Neural cell (in vitro differentiated cells): Measurements from ENCODE around the gene REG1A. TPM values are rescaled to one million over a fixed set of nuclear protein-coding genes. Genes with fewer than 3 reads are reported as not detected.

Experiments used
- H2AFZ ChIP-seq: fragments of 200-600, 300-800 bp; sonication (generic), shearing (Covaris generic); 2 replicates; pipeline ENCODE4 v1.6.0; 2014; ENCODE audit warnings: low read depth, mild to moderate bottlenecking, antibody characterized with exemption, low read length, moderate library complexity
- H3F3A ChIP-seq: fragments of 200-600 bp; shearing (Covaris generic); 2 replicates; pipeline ENCODE4 v1.6.1; 2016; ENCODE audit warnings: mild to moderate bottlenecking, moderate library complexity, mixed read lengths, antibody characterized with exemption, low read length; ENCODE audit not compliant: insufficient read depth, poor library complexity, severe bottlenecking
- H3K27ac ChIP-seq: fragments of 200-600, 300-800 bp; sonication (generic), shearing (Covaris generic); 2 replicates; pipeline ENCODE4 v1.5.1; 2014; ENCODE audit warnings: mild to moderate bottlenecking, low read length, moderate library complexity
- H3K27me3 ChIP-seq: fragments of 300-800, 200-600 bp; sonication (generic), shearing (Covaris generic); 2 replicates; pipeline ENCODE4 v1.6.0; 2014; ENCODE audit warnings: mild to moderate bottlenecking, low read depth, low read length, moderate library complexity; ENCODE audit not compliant: insufficient read depth
- H3K36me3 ChIP-seq: fragments of 300-800, 200-600 bp; sonication (generic), shearing (Covaris generic); 2 replicates; pipeline ENCODE4 v1.5.1; 2014; ENCODE audit warnings: mild to moderate bottlenecking, antibody characterized with exemption, low read length, moderate library complexity; ENCODE audit not compliant: insufficient read depth
- H3K4me2 ChIP-seq: fragments of 300-800, 200-600 bp; sonication (generic), shearing (Covaris generic); 2 replicates; pipeline ENCODE4 v1.6.0; 2014; ENCODE audit warnings: mild to moderate bottlenecking, low read length
- H3K4me3 ChIP-seq: fragments of 300-800, 200-600 bp; sonication (generic), shearing (Covaris generic); 2 replicates; pipeline ENCODE4 v1.5.1; 2014; ENCODE audit warnings: mild to moderate bottlenecking, low read length, moderate library complexity
- H3K79me2 ChIP-seq: fragments of 200-600 bp; shearing (Covaris generic); replicated peaks from 2 replicates; pipeline ENCODE4 v1.6.0; 2014; ENCODE audit warnings: mild to moderate bottlenecking, low read length, moderate library complexity; ENCODE audit not compliant: insufficient read depth
- H3K9ac ChIP-seq: fragments of 300-800, 200-600 bp; sonication (generic), shearing (Covaris generic); 2 replicates; pipeline ENCODE4 v1.6.1; 2016; ENCODE audit warnings: mild to moderate bottlenecking, low read length, mixed read lengths
- H3K9me2 ChIP-seq: fragments of 200-600 bp; shearing (Covaris generic); 2 replicates; pipeline ENCODE4 v1.6.1; 2016; ENCODE audit warnings: mild to moderate bottlenecking, low read length, mixed read lengths; ENCODE audit not compliant: insufficient read depth
- H3K9me3 ChIP-seq: fragments of 200-600, 300-800 bp; sonication (generic), shearing (Covaris generic); 2 replicates; pipeline ENCODE4 v1.6.1; 2016; ENCODE audit warnings: mild to moderate bottlenecking, mixed run types, low read length, moderate library complexity, mixed read lengths
- H4K20me1 ChIP-seq: fragments of 200-600 bp; shearing (Covaris generic); 2 replicates; pipeline ENCODE4 v1.6.1; 2016; ENCODE audit warnings: mild to moderate bottlenecking, mixed run types; ENCODE audit not compliant: insufficient read depth
- EP300 ChIP-seq: fragments of 450-650 bp; conservative IDR thresholded peaks from 2 replicates; pipeline ENCODE4 v1.6.1; 2014; ENCODE audit warnings: antibody characterized with exemption, mild to moderate bottlenecking, moderate library complexity; ENCODE audit not compliant: poor library complexity, severe bottlenecking
- EZH2 ChIP-seq: fragments of 200-600, 300-800 bp; shearing (Covaris generic), sonication (generic); IDR thresholded peaks from 2 replicates; pipeline ENCODE4 v1.6.1; 2014; ENCODE audit warnings: antibody characterized with exemption, low read length, borderline replicate concordance, mild to moderate bottlenecking; ENCODE audit not compliant: insufficient read depth, poor library complexity, severe bottlenecking
- MXI1 ChIP-seq: fragments of 450-650 bp; conservative IDR thresholded peaks from 2 replicates; pipeline ENCODE4 v1.6.1; 2014; ENCODE audit warnings: antibody characterized with exemption, mild to moderate bottlenecking; ENCODE audit not compliant: poor library complexity, severe bottlenecking
- POLR2AphosphoS5 ChIP-seq: IDR thresholded peaks from 2 replicates; pipeline ENCODE4 v1.6.1; 2012
- RAD21 ChIP-seq: fragments of 450-650 bp; conservative IDR thresholded peaks from 2 replicates; pipeline ENCODE4 v1.6.1; 2014; ENCODE audit warnings: antibody characterized with exemption, mild to moderate bottlenecking, moderate library complexity
- SMC3 ChIP-seq: fragments of 450-650 bp; conservative IDR thresholded peaks from 2 replicates; pipeline ENCODE4 v1.6.1; 2014; ENCODE audit warnings: antibody characterized with exemption, mild to moderate bottlenecking, moderate library complexity; ENCODE audit not compliant: poor library complexity
- TAF1 ChIP-seq: IDR thresholded peaks from 2 replicates; pipeline ENCODE4 v1.6.1; 2012; ENCODE audit warnings: low read depth
- polyA plus RNA-seq: library from polyadenylated mRNA; depleted of rRNA; stranded (reverse); fragments of >200 nt; gene quantifications from 2 replicates; pipeline ENCODE4 v1.2.3, GENCODE V29; 2014
- TF ChIP-seq, protein P1 (sequence below): IDR thresholded peaks from 2 replicates; pipeline ENCODE4 v1.6.1; 2012; ENCODE audit warnings: borderline replicate concordance
- TF ChIP-seq, protein P2 (sequence below): fragments of 450-650 bp; IDR thresholded peaks from 2 replicates; pipeline ENCODE4 v1.5.1; 2014; ENCODE audit warnings: antibody characterized with exemption, mild to moderate bottlenecking, moderate library complexity; ENCODE audit not compliant: poor library complexity, severe bottlenecking

The REG1A gene
- polyA plus RNA-seq, 1 donor from 2014 or later = not detected

DNA sequence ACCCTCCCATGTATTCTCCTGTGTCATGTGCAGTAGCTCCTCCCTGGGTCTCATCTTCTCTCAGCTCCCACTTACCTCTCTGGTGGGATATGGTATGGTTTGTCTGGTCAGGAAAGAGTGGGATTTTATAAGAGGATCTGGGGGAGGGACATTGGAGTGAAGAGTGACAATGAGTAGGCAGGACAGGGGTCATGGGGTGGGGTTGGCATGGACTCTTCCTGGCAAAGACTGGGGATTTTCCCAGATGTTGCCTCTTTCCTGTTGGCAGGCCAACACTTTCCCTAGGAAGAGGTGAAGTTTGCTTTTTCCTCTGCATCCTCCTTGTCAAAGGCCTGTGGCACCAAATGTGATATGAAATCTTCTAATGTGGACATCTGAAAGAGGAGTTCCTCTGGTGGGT, 39.4 kb downstream of the REG1A start, which contains the start of gene REG3A:
REG3A (minus strand) TSS at position 101 of the 400 bp plus-strand sequence. CDS start 348 bp downstream, outside the sequence.
- no peak for TF ChIP-seq EZH2
- TF ChIP-seq MXI1 = no peak
- TF ChIP-seq SMC3 = no peak
- TF ChIP-seq, protein P1, sequence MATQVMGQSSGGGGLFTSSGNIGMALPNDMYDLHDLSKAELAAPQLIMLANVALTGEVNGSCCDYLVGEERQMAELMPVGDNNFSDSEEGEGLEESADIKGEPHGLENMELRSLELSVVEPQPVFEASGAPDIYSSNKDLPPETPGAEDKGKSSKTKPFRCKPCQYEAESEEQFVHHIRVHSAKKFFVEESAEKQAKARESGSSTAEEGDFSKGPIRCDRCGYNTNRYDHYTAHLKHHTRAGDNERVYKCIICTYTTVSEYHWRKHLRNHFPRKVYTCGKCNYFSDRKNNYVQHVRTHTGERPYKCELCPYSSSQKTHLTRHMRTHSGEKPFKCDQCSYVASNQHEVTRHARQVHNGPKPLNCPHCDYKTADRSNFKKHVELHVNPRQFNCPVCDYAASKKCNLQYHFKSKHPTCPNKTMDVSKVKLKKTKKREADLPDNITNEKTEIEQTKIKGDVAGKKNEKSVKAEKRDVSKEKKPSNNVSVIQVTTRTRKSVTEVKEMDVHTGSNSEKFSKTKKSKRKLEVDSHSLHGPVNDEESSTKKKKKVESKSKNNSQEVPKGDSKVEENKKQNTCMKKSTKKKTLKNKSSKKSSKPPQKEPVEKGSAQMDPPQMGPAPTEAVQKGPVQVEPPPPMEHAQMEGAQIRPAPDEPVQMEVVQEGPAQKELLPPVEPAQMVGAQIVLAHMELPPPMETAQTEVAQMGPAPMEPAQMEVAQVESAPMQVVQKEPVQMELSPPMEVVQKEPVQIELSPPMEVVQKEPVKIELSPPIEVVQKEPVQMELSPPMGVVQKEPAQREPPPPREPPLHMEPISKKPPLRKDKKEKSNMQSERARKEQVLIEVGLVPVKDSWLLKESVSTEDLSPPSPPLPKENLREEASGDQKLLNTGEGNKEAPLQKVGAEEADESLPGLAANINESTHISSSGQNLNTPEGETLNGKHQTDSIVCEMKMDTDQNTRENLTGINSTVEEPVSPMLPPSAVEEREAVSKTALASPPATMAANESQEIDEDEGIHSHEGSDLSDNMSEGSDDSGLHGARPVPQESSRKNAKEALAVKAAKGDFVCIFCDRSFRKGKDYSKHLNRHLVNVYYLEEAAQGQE = no peak
- no peak for TF ChIP-seq POLR2AphosphoS5
- no peak for TF ChIP-seq TAF1
- TF ChIP-seq, protein P2, sequence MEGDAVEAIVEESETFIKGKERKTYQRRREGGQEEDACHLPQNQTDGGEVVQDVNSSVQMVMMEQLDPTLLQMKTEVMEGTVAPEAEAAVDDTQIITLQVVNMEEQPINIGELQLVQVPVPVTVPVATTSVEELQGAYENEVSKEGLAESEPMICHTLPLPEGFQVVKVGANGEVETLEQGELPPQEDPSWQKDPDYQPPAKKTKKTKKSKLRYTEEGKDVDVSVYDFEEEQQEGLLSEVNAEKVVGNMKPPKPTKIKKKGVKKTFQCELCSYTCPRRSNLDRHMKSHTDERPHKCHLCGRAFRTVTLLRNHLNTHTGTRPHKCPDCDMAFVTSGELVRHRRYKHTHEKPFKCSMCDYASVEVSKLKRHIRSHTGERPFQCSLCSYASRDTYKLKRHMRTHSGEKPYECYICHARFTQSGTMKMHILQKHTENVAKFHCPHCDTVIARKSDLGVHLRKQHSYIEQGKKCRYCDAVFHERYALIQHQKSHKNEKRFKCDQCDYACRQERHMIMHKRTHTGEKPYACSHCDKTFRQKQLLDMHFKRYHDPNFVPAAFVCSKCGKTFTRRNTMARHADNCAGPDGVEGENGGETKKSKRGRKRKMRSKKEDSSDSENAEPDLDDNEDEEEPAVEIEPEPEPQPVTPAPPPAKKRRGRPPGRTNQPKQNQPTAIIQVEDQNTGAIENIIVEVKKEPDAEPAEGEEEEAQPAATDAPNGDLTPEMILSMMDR = no peak
- no peak for TF ChIP-seq EP300
- TF ChIP-seq RAD21 = no peak
- Histone ChIP-seq H3F3A (no peaks in the 10 kb centered on the region), H3K27me3 (no peaks in the 10 kb centered on the region), H3K27ac (no peak within 1 kb of the TSS), H3K9ac (no peak within 1 kb of the TSS), H3K4me3 (no peak within 1 kb of the TSS), H3K4me2 (no peak within 1 kb of the TSS), H3K79me2 (no peaks in the 10 kb centered on the region), H3K36me3 (no peaks in the 10 kb centered on the region), H3K9me3 (no peaks in the 10 kb centered on the region), H2AFZ (no peak within 1 kb of the TSS), H3K9me2 (no peaks in the 10 kb centered on the region), H4K20me1 (no peaks in the 10 kb centered on the region)

DNA sequence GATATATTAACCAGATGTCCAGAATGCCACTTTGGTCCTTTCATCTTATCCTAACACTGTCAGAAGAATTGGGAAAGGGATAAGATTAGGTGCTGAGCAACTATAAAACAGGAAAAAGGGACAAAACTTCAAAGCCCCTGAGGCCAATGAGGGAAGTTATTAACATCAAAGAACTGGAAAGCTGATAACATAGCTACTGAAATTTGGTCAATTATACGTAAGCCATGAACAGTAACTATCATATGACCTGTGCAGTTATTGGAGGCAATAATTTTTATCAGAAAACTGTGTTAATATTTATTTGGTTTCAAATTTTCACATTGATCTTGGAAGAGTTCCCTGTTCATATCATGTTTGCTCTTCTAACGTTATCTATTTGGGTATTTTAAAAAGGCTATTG, 41.8 kb downstream of the REG1A start:
- Histone ChIP-seq H3K9me2 (no peaks in the 10 kb centered on the region), H3K27ac (no peak overlapping the region), H3K36me3 (no peaks in the 10 kb centered on the region), H3K4me3 (no peak overlapping the region), H2AFZ (no peak overlapping the region), H3K9ac (no peak overlapping the region), H3K4me2 (no peak overlapping the region), H4K20me1 (no peaks in the 10 kb centered on the region), H3K27me3 (no peaks in the 10 kb centered on the region), H3F3A (no peaks in the 10 kb centered on the region), H3K9me3 (no peaks in the 10 kb centered on the region), H3K79me2 (no peaks in the 10 kb centered on the region)
- TF ChIP-seq, protein P1 = no peak
- TF ChIP-seq TAF1 (no peak), RAD21 (no peak), EP300 (no peak), MXI1 (no peak), SMC3 (no peak), EZH2 (no peak), POLR2AphosphoS5 (no peak)
- TF ChIP-seq, protein P2 = no peak
